Mucosa of descending colon (tissue), 3 donors: ENCODE measurements around the gene COA3. TPM values are rescaled to one million over a fixed set of nuclear protein-coding genes. Genes with fewer than 3 reads are reported as not detected.

Experiments used
- ATAC-seq: fragments of 200-7000 bp; cut with Tn5 transposase; one replicate; pipeline ENCODE4 v1.9.1; 2020; ENCODE audit warnings: mild to moderate bottlenecking, moderate library complexity
- DNase-seq, 3 donors: peaks; one replicate each; pipeline ENCODE4 v3.0.0-alpha.2; 2020
- H3K36me3 ChIP-seq: fragments of 200-600 bp; one replicate; pipeline ENCODE4 v1.8.0; 2021; ENCODE audit warnings: low read depth, mild to moderate bottlenecking
- H3K4me1 ChIP-seq: fragments of 200-600 bp; one replicate; pipeline ENCODE4 v1.8.0; 2021; ENCODE audit warnings: low read depth, mild to moderate bottlenecking
- H3K4me3 ChIP-seq: fragments of 200-600 bp; one replicate; pipeline ENCODE4 v1.8.0; 2021; ENCODE audit warnings: mild to moderate bottlenecking
- H3K9me3 ChIP-seq: fragments of 200-600 bp; one replicate; pipeline ENCODE4 v1.8.0; 2021; ENCODE audit warnings: mild to moderate bottlenecking
- CTCF ChIP-seq: fragments of 200-600 bp; IDR thresholded peaks from one replicate; pipeline ENCODE4 v1.8.0; 2022; ENCODE audit warnings: antibody characterized with exemption, mild to moderate bottlenecking
- intact Hi-C, 2 donors: fragments of 100-400 bp; cut with DNase I in 1 of 2; cut with micrococcal nuclease in 1 of 2; formaldehyde crosslinking; loops; one replicate each; pipeline versions ENCODE4 v1.11.0 to v1.11.1; 2022; cut with DNase I, micrococcal nuclease
- microRNA-seq: library from miRNA; unstranded; fragments of <30 nt; microRNA quantifications from one replicate; pipeline ENCODE4, GENCODE V29; 2019
- total RNA-seq, 3 donors: library from RNA; stranded (reverse); fragmentation: NEBNext Ultra II Directional in 2 of 3; extraction: Animal tissue kit (Norgen Biotek cat#: 25700) in 2 of 3; gene quantifications; one replicate each; pipeline versions ENCODE4 v1.2.1 to v1.2.4, GENCODE V29; 2021 to 2023
- donor health status: DM: no; HTN: no; CAD: no; lungs with moderate emphysema.
- donor health status: DM: no; HTN: no; CAD: no.
- donor health status: DM: no; HTN: yes; CAD: no.

The COA3 gene
- total RNA-seq, 3 donors from 2014 or later, result 92.7 to 151 (median 148) TPM

GRCh38 chr17:42750739-42751344 is 47.7 kb downstream of the COA3 start:
- ATAC-seq, result no peak
- Histone ChIP-seq H3K36me3 (no peaks in the 10 kb centered on the region), H3K4me1 (no peaks in the 10 kb centered on the region), H3K4me3 (no peak overlapping the region), H3K9me3 (no peaks in the 10 kb centered on the region)
- intact Hi-C loops, result no loop called here
- TF ChIP-seq CTCF, result no peak
- no peak for DNase-seq

GRCh38 chr17:42748908-42749798 is 49.4 kb downstream of the COA3 start:
- DNase-seq (no peak), ATAC-seq (no peak)
- intact Hi-C loops, result no loop called here
- H3K36me3 ChIP-seq, result no peaks in the 10 kb centered on the region
- H3K9me3 ChIP-seq, result no peaks in the 10 kb centered on the region
- no peak overlapping the region for H3K4me3 ChIP-seq
- no peaks in the 10 kb centered on the region for H3K4me1 ChIP-seq
- no peak for TF ChIP-seq CTCF

- ATAC-seq (no peak), DNase-seq (no peak)
- TF ChIP-seq CTCF, result no peak
- H3K4me3 ChIP-seq, result no peak overlapping the region
- no peaks in the 10 kb centered on the region for H3K36me3 ChIP-seq
- H3K4me1 ChIP-seq, result peaks cover 7% of the 10 kb centered on the region
- H3K9me3 ChIP-seq, result no peaks in the 10 kb centered on the region
- intact Hi-C loops, result no loop called here
Measured at GRCh38 chr17:42748202-42748907, 50.1 kb downstream of the COA3 start.

Small RNA genes lying within 50 kb of the gene (microRNA-seq; reads per million reads assigned to microRNA genes)
- 0.93 reads per million for gene MIR6781

Other genes starting within 250 kb of the COA3 start
- 1 to 10 TPM; 1.5 to 2.5 (median 1.7) TPM for gene HSD17B1, start 245.8 kb downstream of the COA3 start, total RNA-seq
- gene COASY, start 236.6 kb downstream of the COA3 start, total RNA-seq, result 10 to 100 TPM; 74.5 to 98.7 (median 87.8) TPM
- 100 to 1,000 TPM in 2 of 3 donors, 10 to 100 TPM in 1; 69.6 to 110 (median 103) TPM for gene MLX, start 231.6 kb downstream of the COA3 start, total RNA-seq
- 1 to 10 TPM; 1.9 to 6.4 (median 3.1) TPM for gene PSMC3IP, start 221.0 kb downstream of the COA3 start, total RNA-seq
- 10 to 100 TPM; 56.4 to 72.2 (median 67.1) TPM for gene RETREG3, start 189.3 kb downstream of the COA3 start, total RNA-seq
- 10 to 100 TPM; 17.2 to 42.6 (median 40.9) TPM for gene TUBG1, start 189.0 kb downstream of the COA3 start, total RNA-seq
- gene TUBG2, start 139.4 kb downstream of the COA3 start, total RNA-seq, result 10 to 100 TPM in 1 of 3 donors, 1 to 10 TPM in 2; 1.8 to 24.9 (median 6.1) TPM
- gene PLEKHH3, start 121.7 kb downstream of the COA3 start, total RNA-seq, result 10 to 100 TPM in 2 of 3 donors, 1 to 10 TPM in 1; 4.3 to 27.5 (median 10.4) TPM
- gene CCR10, start 116.9 kb downstream of the COA3 start, total RNA-seq, result 1 to 10 TPM in 2 of 3 donors, not detected in 1; 1.6 to 2.6 TPM
- 10 to 100 TPM in 1 of 3 donors, 1 to 10 TPM in 2; 1.4 to 37.4 (median 7.1) TPM for gene CNTNAP1, start 116.2 kb downstream of the COA3 start, total RNA-seq
- gene EZH1, start 53.7 kb downstream of the COA3 start, total RNA-seq, result 10 to 100 TPM; 23.8 to 53.7 (median 31.7) TPM
- 10 to 100 TPM in 2 of 3 donors, 1 to 10 TPM in 1; 5.7 to 17.2 (median 10.3) TPM for gene RAMP2, start 37.5 kb downstream of the COA3 start, total RNA-seq
- gene VPS25, start 25.3 kb downstream of the COA3 start, total RNA-seq, result 10 to 100 TPM; 45.6 to 85.6 (median 83.3) TPM
- gene WNK4, start 18.1 kb downstream of the COA3 start, total RNA-seq, result 10 to 100 TPM; 17.5 to 55.8 (median 32.4) TPM
- 1 to 10 TPM in 2 of 3 donors, under 1 TPM in 1; 0.79 to 3.3 (median 1.2) TPM for gene CNTD1, start 157 bp upstream of the COA3 start, total RNA-seq
- 100 to 1,000 TPM; 130 to 142 (median 137) TPM for gene BECN1, start 25.6 kb upstream of the COA3 start, total RNA-seq
- gene PSME3, start 34.7 kb upstream of the COA3 start, total RNA-seq, result 100 to 1,000 TPM in 1 of 3 donors, 10 to 100 TPM in 2; 87.7 to 112 (median 91.8) TPM
- gene AOC2, start 45.9 kb upstream of the COA3 start, total RNA-seq, result 1 to 10 TPM in 1 of 3 donors, under 1 TPM in 2; 0.92 to 2.1 (median 0.96) TPM
- gene AOC3, start 52.5 kb upstream of the COA3 start, total RNA-seq, result 100 to 1,000 TPM in 1 of 3 donors, 10 to 100 TPM in 2; 10.6 to 175 (median 25.4) TPM
- gene G6PC1, start 102.1 kb upstream of the COA3 start, total RNA-seq, result under 1 TPM in 1 of 3 donors, not detected in 2; 0.67 TPM
- 10 to 100 TPM; 25.9 to 30.7 (median 29.4) TPM for gene AARSD1, start 165.8 kb upstream of the COA3 start, total RNA-seq
- 1 to 10 TPM; 3.8 to 5.5 (median 4.4) TPM for gene PTGES3L, start 181.4 kb upstream of the COA3 start, total RNA-seq
- 10 to 100 TPM; 22.2 to 27.0 (median 26.2) TPM for gene RUNDC1, start 181.9 kb upstream of the COA3 start, total RNA-seq
- gene RPL27, start 199.7 kb upstream of the COA3 start, total RNA-seq, result 100 to 1,000 TPM; 459 to 804 (median 648) TPM
- gene IFI35, start 208.1 kb upstream of the COA3 start, total RNA-seq, result 10 to 100 TPM; 39.2 to 58.2 (median 39.3) TPM
- 100 to 1,000 TPM in 1 of 3 donors, 10 to 100 TPM in 2; 35.2 to 142 (median 48.7) TPM for gene VAT1, start 223.7 kb upstream of the COA3 start, total RNA-seq
- 1 to 10 TPM in 1 of 3 donors, under 1 TPM in 2; 0.09 to 7.2 (median 0.51) TPM for gene RND2, start 226.5 kb upstream of the COA3 start, total RNA-seq